HEK293 (cell line): ENCODE results near the gene DHX38.

ENCODE experiments used
- CTCF ChIA-PET: fragments of 350-600 bp; formaldehyde crosslinking; extraction: SDS; loops from one replicate; lab custom pipeline; 2021; ENCODE audit warnings: antibody characterized with exemption; lab: Yijun Ruan, JAX
- POLR2A ChIA-PET: fragments of 300-600 bp; formaldehyde crosslinking; extraction: SDS; loops from one replicate; lab custom pipeline; 2020; ENCODE audit warnings: antibody characterized with exemption, inconsistent platforms; lab: Yijun Ruan, JAX
- H3K27ac ChIP-seq: fragments of 200-500 bp; sonication (Bioruptor generic); 2 replicates; pipeline ENCODE4 v1.5.1; 2014; ENCODE audit warnings: low read depth, low read length, control low read depth, inconsistent platforms; ENCODE audit errors: extremely low read depth
- H3K36me3 ChIP-seq, 2 experiments: fragments of 200-500 bp in 1 of 2; sonication (Bioruptor generic) in 1 of 2; 1 replicate in 1 of 2; 2 replicates in 1 of 2; pipeline ENCODE4 v1.5.1; 2014 to 2017; ENCODE audit warnings: inconsistent platforms in 2 of 2, low read length in 2 of 2; ENCODE audit not compliant: control insufficient read depth in 2 of 2, insufficient read depth in 1 of 2
- H3K4me1 ChIP-seq: fragments of 200-500 bp; sonication (Bioruptor generic); 2 replicates; pipeline ENCODE4 v1.5.1; 2014; ENCODE audit warnings: mild to moderate bottlenecking, low read length, inconsistent platforms; ENCODE audit not compliant: control insufficient read depth, insufficient read depth
- H3K4me3 ChIP-seq: 2 replicates; pipeline ENCODE4 v1.5.1; 2011; ENCODE audit warnings: low read depth, mild to moderate bottlenecking, control low read depth, low read length, moderate library complexity
- H3K9me3 ChIP-seq: fragments of 200-500 bp; sonication (Bioruptor generic); 2 replicates; pipeline ENCODE4 v1.5.1; 2014; ENCODE audit warnings: low read depth, low read length, inconsistent platforms; ENCODE audit not compliant: control insufficient read depth, insufficient read depth
- AEBP2 ChIP-seq: fragments of 450-650 bp; formaldehyde crosslinking; IDR thresholded peaks from 2 replicates; pipeline ENCODE4 v1.5.1; 2016; ENCODE audit warnings: missing biosample characterization, missing genetic modification characterization, borderline replicate concordance
- CTCF ChIP-seq: fragments of 450-650 bp; formaldehyde crosslinking; IDR thresholded peaks from 2 replicates; pipeline ENCODE4 v1.5.1; 2016; ENCODE audit warnings: missing biosample characterization, missing genetic modification characterization
- HOXD13 ChIP-seq: sonication (generic); formaldehyde crosslinking; IDR thresholded peaks from 2 replicates; pipeline ENCODE4 v1.8.0; 2022; ENCODE audit warnings: missing genetic modification reagents, borderline replicate concordance
- KLF7 ChIP-seq: fragments of 450-650 bp; formaldehyde crosslinking; IDR thresholded peaks from 2 replicates; pipeline ENCODE4 v1.5.1; 2016; ENCODE audit warnings: missing biosample characterization, missing genetic modification characterization, borderline replicate concordance
- PRDM1 ChIP-seq: fragments of 450-650 bp; formaldehyde crosslinking; IDR thresholded peaks from 2 replicates; pipeline ENCODE4; 2016; ENCODE audit warnings: missing biosample characterization, missing genetic modification characterization
- SETDB1 ChIP-seq: IDR thresholded peaks from one replicate; pipeline ENCODE4 v1.6.1; 2017; ENCODE audit warnings: mild to moderate bottlenecking, low read length, moderate library complexity, mixed read lengths; ENCODE audit not compliant: insufficient read length
- YY2 ChIP-seq: fragments of 450-650 bp; formaldehyde crosslinking; IDR thresholded peaks from 2 replicates; pipeline ENCODE4 v1.5.1; 2016; ENCODE audit warnings: missing biosample characterization, missing genetic modification characterization
- ZNF112 ChIP-seq: fragments of 450-650 bp; formaldehyde crosslinking; IDR thresholded peaks from 2 replicates; pipeline ENCODE4 v1.5.0; 2017; ENCODE audit warnings: missing biosample characterization, missing genetic modification characterization
- ZNF335 ChIP-seq: fragments of 450-650 bp; formaldehyde crosslinking; conservative IDR thresholded peaks from 2 replicates; pipeline ENCODE4 v1.5.1; 2016; ENCODE audit warnings: missing biosample characterization, missing genetic modification characterization
- ZNF362 ChIP-seq: fragments of 450-650 bp; formaldehyde crosslinking; IDR thresholded peaks from 2 replicates; pipeline ENCODE4 v1.5.1; 2016; ENCODE audit warnings: missing biosample characterization, missing genetic modification characterization
- ZNF426 ChIP-seq: fragments of 450-650 bp; formaldehyde crosslinking; IDR thresholded peaks from 2 replicates; pipeline ENCODE4 v1.5.1; 2017; ENCODE audit warnings: missing biosample characterization, missing genetic modification characterization, mild to moderate bottlenecking, inconsistent platforms, moderate library complexity
- ZNF488 ChIP-seq: fragments of 450-650 bp; formaldehyde crosslinking; IDR thresholded peaks from 2 replicates; pipeline ENCODE4 v1.5.1; 2016; ENCODE audit warnings: missing biosample characterization, missing genetic modification characterization
- ZNF514 ChIP-seq: fragments of 450-650 bp; formaldehyde crosslinking; IDR thresholded peaks from 2 replicates; pipeline ENCODE4 v1.5.1; 2016; ENCODE audit warnings: missing biosample characterization, missing genetic modification characterization
- ZNF544 ChIP-seq: fragments of 450-650 bp; formaldehyde crosslinking; IDR thresholded peaks from 2 replicates; pipeline ENCODE4 v1.5.0; 2017; ENCODE audit warnings: missing biosample characterization, missing genetic modification characterization
- ZNF549 ChIP-seq: fragments of 450-650 bp; IDR thresholded peaks from 2 replicates; pipeline ENCODE4 v1.5.1; 2018; ENCODE audit warnings: missing biosample characterization, missing genetic modification characterization, mild to moderate bottlenecking, inconsistent platforms, moderate library complexity
- ZNF629 ChIP-seq: fragments of 450-650 bp; formaldehyde crosslinking; IDR thresholded peaks from 2 replicates; pipeline ENCODE4 v1.5.1; 2017; ENCODE audit warnings: missing biosample characterization, missing genetic modification characterization
- ZNF654 ChIP-seq: fragments of 450-650 bp; formaldehyde crosslinking; IDR thresholded peaks from 2 replicates; pipeline ENCODE4 v1.5.1; 2016; ENCODE audit warnings: low read depth, missing biosample characterization, missing genetic modification characterization
- ZNF660 ChIP-seq: fragments of 450-650 bp; IDR thresholded peaks from 2 replicates; pipeline ENCODE4 v1.5.1; 2018; ENCODE audit warnings: missing biosample characterization, mild to moderate bottlenecking, missing genetic modification characterization
- ZNF677 ChIP-seq: fragments of 450-650 bp; IDR thresholded peaks from 2 replicates; pipeline ENCODE4 v1.5.0; 2018; ENCODE audit warnings: missing biosample characterization, mild to moderate bottlenecking, missing genetic modification characterization, moderate library complexity
- ZNF843 ChIP-seq: fragments of 450-650 bp; formaldehyde crosslinking; IDR thresholded peaks from 2 replicates; pipeline ENCODE4 v1.5.1; 2016; ENCODE audit warnings: missing biosample characterization, missing genetic modification characterization
- ZSCAN23 ChIP-seq: fragments of 450-650 bp; formaldehyde crosslinking; IDR thresholded peaks from 2 replicates; pipeline ENCODE4 v1.5.1; 2016; ENCODE audit warnings: missing biosample characterization, missing genetic modification characterization
- ZSCAN4 ChIP-seq: fragments of 450-650 bp; formaldehyde crosslinking; IDR thresholded peaks from 2 replicates; pipeline ENCODE4 v1.5.1; 2017; ENCODE audit warnings: missing biosample characterization, missing genetic modification characterization
- ZXDB ChIP-seq: fragments of 450-650 bp; formaldehyde crosslinking; IDR thresholded peaks from 2 replicates; pipeline ENCODE4 v1.5.1; 2016; ENCODE audit warnings: missing biosample characterization, missing genetic modification characterization

DHX38 gene

GRCh38 chr16:72094266-72094610, 591 bp downstream of the DHX38 start:
- CTCF ChIA-PET = interaction anchor here (0.6 to 2.3 kb wide), 8 partner anchors 11 to 856 kb away, joined by 3 to 5 read pairs (median 3); no protein-coding TSS in a partner anchor
- H3K9me3 ChIP-seq = no peaks in the 10 kb centered on the region
- POLR2A ChIA-PET = interaction anchor here (1.2 to 1.4 kb wide), 3 partner anchors 11 to 960 kb away, joined by 4 to 7 read pairs (median 5); no protein-coding TSS in a partner anchor

GRCh38 chr16:72098936-72099335, 5.3 kb downstream of the DHX38 start:
- peaks cover 4% of the 10 kb centered on the region; the same call in 1 of the 2 replicates for H3K4me1 ChIP-seq
- peaks cover 12 to 82% of the 10 kb centered on the region in 2 experiments for H3K36me3 ChIP-seq
- CTCF ChIA-PET = interaction anchor here (0.6 to 1.3 kb wide), 3 partner anchors 30 to 831 kb away, joined by 3 to 6 read pairs (median 5); no protein-coding TSS in a partner anchor
- H3K27ac ChIP-seq = no peak overlapping the region
- no peaks in the 10 kb centered on the region for H3K9me3 ChIP-seq
- H3K4me3 ChIP-seq = no peak overlapping the region
- POLR2A ChIA-PET = no interaction called here
- TF ChIP-seq ZNF112 (tag by site-specific recombination) = no peak
- TF ChIP-seq PRDM1 (tag by site-specific recombination) = no peak
- TF ChIP-seq ZNF514 (tag by site-specific recombination) = no peak
- TF ChIP-seq ZXDB (tag by site-specific recombination) = no peak
- no peak for TF ChIP-seq ZNF549 (tag by site-specific recombination)
- TF ChIP-seq ZNF629 (tag by site-specific recombination) = no peak
- no peak for TF ChIP-seq ZNF426 (tag by site-specific recombination)
- no peak for TF ChIP-seq KLF7 (tag by site-specific recombination)
- no peak for TF ChIP-seq YY2
- TF ChIP-seq ZNF843 = no peak
- TF ChIP-seq ZNF488 = no peak
- TF ChIP-seq AEBP2 (tag by site-specific recombination) = no peak
- no peak for TF ChIP-seq ZNF660
- TF ChIP-seq HOXD13 = no peak
- no peak for TF ChIP-seq SETDB1
- TF ChIP-seq ZNF362 (tag by site-specific recombination) = no peak

More at GRCh38 chr16:72094266-72094610, 591 bp downstream of the DHX38 start:
- H3K27ac ChIP-seq = peak overlapping the region; percentile 40; the same call in 1 of the 2 replicates
- peaks cover 0 to 56% of the 10 kb centered on the region in 2 experiments; a peak in 2 of 3 replicates for H3K36me3 ChIP-seq
- TF ChIP-seq ZNF544 (tag by site-specific recombination) = no peak
- peak; percentile 97; the same call in 1 of the 2 replicates for TF ChIP-seq ZNF335 (tag by site-specific recombination)
- H3K4me3 ChIP-seq = peak overlapping the region; percentile 72
- H3K4me1 ChIP-seq = peaks cover 4% of the 10 kb centered on the region; the same call in 1 of the 2 replicates

- peaks cover 4% of the 10 kb centered on the region; the same call in 1 of the 2 replicates for H3K4me1 ChIP-seq
- ChIA-PET CTCF (interaction anchor here (0.8 to 1.6 kb wide), 7 partner anchors 9 to 33 kb away, joined by 3 to 9 read pairs (median 5); no protein-coding TSS in a partner anchor), POLR2A (no interaction called here)
- H3K4me3 ChIP-seq = no peak overlapping the region
- no peak overlapping the region for H3K27ac ChIP-seq
- no peaks in the 10 kb centered on the region for H3K9me3 ChIP-seq
- H3K36me3 ChIP-seq = peaks cover 12 to 87% of the 10 kb centered on the region in 2 experiments
- TF ChIP-seq ZNF514 (tag by site-specific recombination) (no peak), ZSCAN4 (tag by site-specific recombination) (no peak), ZNF362 (tag by site-specific recombination) (no peak), ZSCAN23 (tag by site-specific recombination) (no peak), ZNF677 (tag by site-specific recombination) (no peak), ZNF654 (tag by site-specific recombination) (peak; percentile 53), CTCF (peak; percentile 63)
Observed at GRCh38 chr16:72099377-72099818, 5.8 kb downstream of the DHX38 start.
